ENCODE data around the gene EIPR1.

Gene EIPR1

GRCh38 chr2:3246928-3247714, 130.5 kb downstream of the EIPR1 start:
- DNase-seq (ENCODE audit: low read depth) = no peak

- no peak for DNase-seq (ENCODE audit: low read depth)
Observed at GRCh38 chr2:3246406-3246805, 131.2 kb downstream of the EIPR1 start.

- no peak for DNase-seq (ENCODE audit: low read depth)
Observed at GRCh38 chr2:3244486-3244885, 133.1 kb downstream of the EIPR1 start.

- no peak for DNase-seq (ENCODE audit: low read depth)
Observed at GRCh38 chr2:3243804-3244203, 133.8 kb downstream of the EIPR1 start.

- DNase-seq (ENCODE audit: low read depth) = peak; percentile 22
Observed at GRCh38 chr2:3242747-3243369, 134.8 kb downstream of the EIPR1 start.

- DNase-seq (ENCODE audit: low read depth) = no peak
Observed at GRCh38 chr2:3241971-3242746, 135.5 kb downstream of the EIPR1 start.

GRCh38 chr2:3238951-3239841, 138.4 kb downstream of the EIPR1 start:
- DNase-seq (ENCODE audit: low read depth) = no peak

- no peak for DNase-seq (ENCODE audit: low read depth)
Observed at GRCh38 chr2:3236300-3237045, 141.1 kb downstream of the EIPR1 start.

- DNase-seq (ENCODE audit: low read depth) = no peak
Observed at GRCh38 chr2:3233877-3234276, 143.7 kb downstream of the EIPR1 start.

- DNase-seq (ENCODE audit: low read depth) = no peak
Observed at GRCh38 chr2:3229221-3229620, 148.4 kb downstream of the EIPR1 start.

GRCh38 chr2:3224681-3225080, 152.9 kb downstream of the EIPR1 start:
- no peak for DNase-seq (ENCODE audit: low read depth)

- DNase-seq (ENCODE audit: low read depth) = peak; percentile 61
Observed at GRCh38 chr2:3223080-3223923, 154.3 kb downstream of the EIPR1 start.

- peak; percentile 12 for DNase-seq (ENCODE audit: low read depth)
Observed at GRCh38 chr2:3222636-3223035, 155.0 kb downstream of the EIPR1 start.

- no peak for DNase-seq (ENCODE audit: low read depth)
Observed at GRCh38 chr2:3219536-3219935, 158.1 kb downstream of the EIPR1 start.

- DNase-seq (ENCODE audit: low read depth) = no peak
Observed at GRCh38 chr2:3217646-3218045, 160.0 kb downstream of the EIPR1 start.

- DNase-seq (ENCODE audit: low read depth) = no peak
Observed at GRCh38 chr2:3216841-3217495, 160.7 kb downstream of the EIPR1 start.

GRCh38 chr2:3214806-3215404, 162.7 kb downstream of the EIPR1 start:
- no peak for DNase-seq (ENCODE audit: low read depth)

- no peak for DNase-seq (ENCODE audit: low read depth)
Observed at GRCh38 chr2:3214065-3214464, 163.6 kb downstream of the EIPR1 start.

- no peak for DNase-seq (ENCODE audit: low read depth)
Observed at GRCh38 chr2:3212984-3213383, 164.6 kb downstream of the EIPR1 start.

GRCh38 chr2:3212061-3212362, 165.6 kb downstream of the EIPR1 start:
- no peak for DNase-seq (ENCODE audit: low read depth)

All from stimulated activated CD4-positive, alpha-beta T cell treated with anti-CD3 and anti-CD28 coated beads, Interleukin-2, amount 100 ng/mL, for 4 hours (primary cell).